Measurements from ENCODE around the gene IL16.

Gene IL16

GRCh38 chr15:81282606-81282895 is 85.9 kb downstream of the IL16 start:
- Histone ChIP-seq H3K27me3 (replicated peaks in 2 of 5; ENCODE audit: control insufficient read depth in 4 of 5, insufficient read depth in 5 of 5, low read length in 4 of 5) (no peaks in the 10 kb centered on the region), H3K9me3 (ENCODE audit: control extremely low read depth in 1 of 5, control insufficient read depth in 4 of 5, insufficient read depth in 2 of 5, low read depth in 1 of 5, low read length in 4 of 5) (peaks cover 0 to 7% (median 0%) of the 10 kb centered on the region in 5 experiments), H3K27ac (ENCODE audit: insufficient read depth in 1 of 2, low read depth in 1 of 2, low read length in 2 of 2, poor library complexity in 1 of 2, severe bottlenecking in 2 of 2) (no peak overlapping the region), H3K4me3 (ENCODE audit: control insufficient read depth in 1 of 7, extremely low read depth in 1 of 7, insufficient read depth in 4 of 7, low read depth in 2 of 7, low read length in 6 of 7) (no peak overlapping the region), H3K4me1 (ENCODE audit: control extremely low read depth in 1 of 4, control insufficient read depth in 4 of 4, insufficient read depth in 4 of 4, low read length in 3 of 4) (peaks cover 27 to 35% (median 32%) of the 10 kb centered on the region in 4 experiments), H3K36me3 (ENCODE audit: control insufficient read depth in 4 of 4, insufficient read depth in 4 of 4, low read length in 3 of 4) (no peaks in the 10 kb centered on the region)
- DNase-seq: no peak
- ChIA-PET POLR2A (no interaction called here), CTCF (interaction anchor here (0.8 to 2.5 kb wide), 4 partner anchors 8 to 50 kb away, joined by 3 to 11 read pairs (median 4); no protein-coding TSS in a partner anchor)
- 100% methylated on average over 6 of the region's 18 CpGs for WGBS (ENCODE audit: insufficient coverage)

DNA sequence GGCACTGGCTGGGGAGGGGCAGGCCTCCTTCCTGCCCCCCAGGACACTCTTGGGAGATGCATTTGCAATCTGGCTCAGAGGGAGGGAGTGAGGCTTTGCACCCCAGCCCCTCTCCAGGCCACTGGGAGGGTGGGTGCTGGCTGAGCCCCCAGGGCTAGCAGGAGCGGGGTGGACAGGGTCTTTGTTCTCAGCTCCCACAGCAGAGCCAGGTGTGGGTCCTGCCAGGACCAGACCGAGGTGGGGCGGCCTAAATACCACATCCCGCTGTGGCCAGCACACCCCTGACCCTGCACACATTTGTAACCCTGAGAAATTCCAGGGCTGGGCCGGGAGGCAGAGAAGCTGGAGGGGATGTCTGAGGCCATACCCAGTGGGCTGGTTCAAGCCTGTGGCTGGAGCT is 86.2 kb downstream of the IL16 start:
- ChIA-PET CTCF (interaction anchor here (1.1 to 2.5 kb wide), 5 partner anchors 8 to 54 kb away, joined by 3 to 11 read pairs (median 3); no protein-coding TSS in a partner anchor), POLR2A (no interaction called here)
- Histone ChIP-seq H3K36me3 (ENCODE audit: control insufficient read depth in 4 of 4, insufficient read depth in 4 of 4, low read length in 3 of 4) (no peaks in the 10 kb centered on the region), H3K27ac (ENCODE audit: insufficient read depth in 1 of 2, low read depth in 1 of 2, low read length in 2 of 2, poor library complexity in 1 of 2, severe bottlenecking in 2 of 2) (no peak overlapping the region), H3K4me3 (ENCODE audit: control insufficient read depth in 1 of 7, extremely low read depth in 1 of 7, insufficient read depth in 4 of 7, low read depth in 2 of 7, low read length in 6 of 7) (no peak overlapping the region), H3K9me3 (ENCODE audit: control extremely low read depth in 1 of 5, control insufficient read depth in 4 of 5, insufficient read depth in 2 of 5, low read depth in 1 of 5, low read length in 4 of 5) (peaks cover 0 to 5% (median 0%) of the 10 kb centered on the region in 5 experiments), H3K27me3 (replicated peaks in 2 of 5; ENCODE audit: control insufficient read depth in 4 of 5, insufficient read depth in 5 of 5, low read length in 4 of 5) (no peaks in the 10 kb centered on the region), H3K4me1 (ENCODE audit: control extremely low read depth in 1 of 4, control insufficient read depth in 4 of 4, insufficient read depth in 4 of 4, low read length in 3 of 4) (peaks cover 31 to 39% (median 34%) of the 10 kb centered on the region in 4 experiments)
- DNase-seq: no peak
- 95% methylated on average over 3 of the region's 5 CpGs for WGBS (ENCODE audit: insufficient coverage)

DNA sequence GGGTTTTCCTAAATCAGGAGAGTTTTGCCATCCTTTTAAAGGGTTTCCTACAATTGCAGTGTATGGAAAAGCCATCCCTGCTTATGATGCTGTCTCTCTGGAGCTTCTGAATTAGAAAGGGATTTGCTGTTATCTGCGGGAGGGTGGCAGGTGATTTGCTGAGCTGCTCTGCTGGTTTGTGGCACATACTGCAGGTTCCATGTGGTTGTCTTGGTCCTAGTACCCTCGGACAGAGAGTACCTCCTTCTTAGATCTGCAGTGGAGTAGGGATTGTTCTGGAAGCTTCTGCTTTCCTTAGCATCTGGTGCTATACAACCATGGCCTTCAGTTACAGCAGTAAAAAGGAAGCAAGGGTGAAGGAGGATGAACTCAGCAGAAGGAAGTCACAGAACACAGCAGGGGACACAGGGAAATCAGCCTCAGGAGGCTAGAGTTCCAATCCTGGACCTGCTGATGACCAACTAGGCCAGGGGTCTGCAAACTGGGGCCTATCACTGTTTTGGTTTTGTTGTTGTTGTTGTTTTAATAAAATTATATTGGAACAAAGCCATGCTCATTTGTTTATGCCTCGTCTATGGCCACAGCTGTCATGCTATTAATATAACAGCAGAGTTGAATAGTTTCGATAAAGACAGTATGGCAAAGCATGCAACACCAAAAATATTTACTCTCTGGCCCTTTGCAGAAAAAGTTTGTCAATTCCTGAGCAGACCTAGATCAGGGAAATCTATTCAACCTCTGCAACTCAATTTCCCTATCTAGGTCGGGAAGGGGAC is 87.8 kb downstream of the IL16 start:
- DNase-seq: peak in 1 of 3 donors; percentile 52
- POLR2A ChIA-PET: no interaction called here

GRCh38 chr15:81285461-81285860 is 88.8 kb downstream of the IL16 start:
- POLR2A ChIA-PET: no interaction called here

More for the DNA sequence above, 87.8 kb downstream of the IL16 start:
- no peak overlapping the region for H3K27ac ChIP-seq (ENCODE audit: insufficient read depth in 1 of 2, low read depth in 1 of 2, low read length in 2 of 2, poor library complexity in 1 of 2, severe bottlenecking in 2 of 2)
- no peaks in the 10 kb centered on the region for H3K36me3 ChIP-seq (ENCODE audit: control insufficient read depth in 4 of 4, insufficient read depth in 4 of 4, low read length in 3 of 4)
- H3K4me1 ChIP-seq (ENCODE audit: control extremely low read depth in 1 of 4, control insufficient read depth in 4 of 4, insufficient read depth in 4 of 4, low read length in 3 of 4): peaks cover 34 to 44% (median 38%) of the 10 kb centered on the region in 4 experiments
- H3K9me3 ChIP-seq (ENCODE audit: control extremely low read depth in 1 of 5, control insufficient read depth in 4 of 5, insufficient read depth in 2 of 5, low read depth in 1 of 5, low read length in 4 of 5): no peaks in the 10 kb centered on the region
- 76% methylated on average over 5 of the region's 5 CpGs for WGBS (ENCODE audit: insufficient coverage)
- CTCF ChIA-PET: interaction anchor here (0.6 to 2.5 kb wide), 4 partner anchors 9 to 71 kb away, joined by 3 to 11 read pairs (median 4); no protein-coding TSS in a partner anchor
- H3K4me3 ChIP-seq (ENCODE audit: control insufficient read depth in 1 of 7, extremely low read depth in 1 of 7, insufficient read depth in 4 of 7, low read depth in 2 of 7, low read length in 6 of 7): no peak overlapping the region
- H3K27me3 ChIP-seq (replicated peaks in 2 of 5; ENCODE audit: control insufficient read depth in 4 of 5, insufficient read depth in 5 of 5, low read length in 4 of 5): no peaks in the 10 kb centered on the region

GRCh38 chr15:81286621-81287121 is 90.0 kb downstream of the IL16 start:
- peak in 2 of 3 donors; percentile 74 to 81 for DNase-seq
- no peaks in the 10 kb centered on the region for H3K36me3 ChIP-seq (ENCODE audit: control insufficient read depth in 4 of 4, insufficient read depth in 4 of 4, low read length in 3 of 4)
- no peaks in the 10 kb centered on the region for H3K9me3 ChIP-seq (ENCODE audit: control extremely low read depth in 1 of 5, control insufficient read depth in 4 of 5, insufficient read depth in 2 of 5, low read depth in 1 of 5, low read length in 4 of 5)
- no peaks in the 10 kb centered on the region for H3K27me3 ChIP-seq (replicated peaks in 2 of 5; ENCODE audit: control insufficient read depth in 4 of 5, insufficient read depth in 5 of 5, low read length in 4 of 5)
- CTCF ChIA-PET: interaction anchor here (0.7 to 2.1 kb wide), 9 partner anchors 10 to 115 kb away, joined by 3 to 15 read pairs (median 4); no protein-coding TSS in a partner anchor
- 0% methylated on average over 2 of the region's 2 CpGs for WGBS (ENCODE audit: insufficient coverage)
- POLR2A ChIA-PET: interaction anchor here (1.8 kb wide), 1 partner anchor 36 kb away, joined by 4 read pairs; no protein-coding TSS in a partner anchor
- H3K4me1 ChIP-seq (ENCODE audit: control extremely low read depth in 1 of 4, control insufficient read depth in 4 of 4, insufficient read depth in 4 of 4, low read length in 3 of 4): peaks cover 37 to 51% (median 45%) of the 10 kb centered on the region in 4 experiments
- H3K27ac ChIP-seq (ENCODE audit: insufficient read depth in 1 of 2, low read depth in 1 of 2, low read length in 2 of 2, poor library complexity in 1 of 2, severe bottlenecking in 2 of 2): peak overlapping the region in 1 of 2 experiments; percentile 56
- peak overlapping the region in 3 of 7 experiments; percentile 14 to 51 (median 23) for H3K4me3 ChIP-seq (ENCODE audit: control insufficient read depth in 1 of 7, extremely low read depth in 1 of 7, insufficient read depth in 4 of 7, low read depth in 2 of 7, low read length in 6 of 7)

More at GRCh38 chr15:81285461-81285860, 88.8 kb downstream of the IL16 start:
- Histone ChIP-seq H3K27me3 (replicated peaks in 2 of 5; ENCODE audit: control insufficient read depth in 4 of 5, insufficient read depth in 5 of 5, low read length in 4 of 5) (no peaks in the 10 kb centered on the region), H3K27ac (ENCODE audit: insufficient read depth in 1 of 2, low read depth in 1 of 2, low read length in 2 of 2, poor library complexity in 1 of 2, severe bottlenecking in 2 of 2) (no peak overlapping the region), H3K4me1 (ENCODE audit: control extremely low read depth in 1 of 4, control insufficient read depth in 4 of 4, insufficient read depth in 4 of 4, low read length in 3 of 4) (peaks cover 34 to 44% (median 38%) of the 10 kb centered on the region in 4 experiments), H3K4me3 (ENCODE audit: control insufficient read depth in 1 of 7, extremely low read depth in 1 of 7, insufficient read depth in 4 of 7, low read depth in 2 of 7, low read length in 6 of 7) (no peak overlapping the region), H3K9me3 (ENCODE audit: control extremely low read depth in 1 of 5, control insufficient read depth in 4 of 5, insufficient read depth in 2 of 5, low read depth in 1 of 5, low read length in 4 of 5) (no peaks in the 10 kb centered on the region), H3K36me3 (ENCODE audit: control insufficient read depth in 4 of 4, insufficient read depth in 4 of 4, low read length in 3 of 4) (no peaks in the 10 kb centered on the region)
- WGBS (ENCODE audit: insufficient coverage): 87% methylated on average over 2 of the region's 6 CpGs
- no peak for DNase-seq
- CTCF ChIA-PET: interaction anchor here (1.2 to 2.1 kb wide), 3 partner anchors 10 to 116 kb away, joined by 3 to 15 read pairs (median 9); no protein-coding TSS in a partner anchor

- DNase-seq: no peak
- CTCF ChIA-PET: interaction anchor here (1.0 to 1.9 kb wide), 4 partner anchors 11 to 23 kb away, joined by 4 to 8 read pairs (median 4); no protein-coding TSS in a partner anchor
- H3K9me3 ChIP-seq (ENCODE audit: control extremely low read depth in 1 of 5, control insufficient read depth in 4 of 5, insufficient read depth in 2 of 5, low read depth in 1 of 5, low read length in 4 of 5): no peaks in the 10 kb centered on the region
- H3K27me3 ChIP-seq (replicated peaks in 2 of 5; ENCODE audit: control insufficient read depth in 4 of 5, insufficient read depth in 5 of 5, low read length in 4 of 5): no peaks in the 10 kb centered on the region
- no peak overlapping the region for H3K4me3 ChIP-seq (ENCODE audit: control insufficient read depth in 1 of 7, extremely low read depth in 1 of 7, insufficient read depth in 4 of 7, low read depth in 2 of 7, low read length in 6 of 7)
- WGBS (ENCODE audit: insufficient coverage): 83% methylated on average over 2 of the region's 3 CpGs
- peaks cover 40 to 65% (median 59%) of the 10 kb centered on the region in 4 experiments for H3K4me1 ChIP-seq (ENCODE audit: control extremely low read depth in 1 of 4, control insufficient read depth in 4 of 4, insufficient read depth in 4 of 4, low read length in 3 of 4)
- no peak overlapping the region for H3K27ac ChIP-seq (ENCODE audit: insufficient read depth in 1 of 2, low read depth in 1 of 2, low read length in 2 of 2, poor library complexity in 1 of 2, severe bottlenecking in 2 of 2)
- POLR2A ChIA-PET: interaction anchor here (1.8 kb wide), 1 partner anchor 35 kb away, joined by 4 read pairs; no protein-coding TSS in a partner anchor
- no peaks in the 10 kb centered on the region for H3K36me3 ChIP-seq (ENCODE audit: control insufficient read depth in 4 of 4, insufficient read depth in 4 of 4, low read length in 3 of 4)
Observed at GRCh38 chr15:81288040-81288439, 91.4 kb downstream of the IL16 start.

- 59% methylated on average over 7 of the region's 8 CpGs for WGBS (ENCODE audit: insufficient coverage)
Observed at GRCh38 chr15:81288616-81289015, 91.9 kb downstream of the IL16 start.

More at GRCh38 chr15:81288616-81289015, 91.9 kb downstream of the IL16 start:
- Histone ChIP-seq H3K4me1 (ENCODE audit: control extremely low read depth in 1 of 4, control insufficient read depth in 4 of 4, insufficient read depth in 4 of 4, low read length in 3 of 4) (peaks cover 42 to 70% (median 65%) of the 10 kb centered on the region in 4 experiments), H3K36me3 (ENCODE audit: control insufficient read depth in 4 of 4, insufficient read depth in 4 of 4, low read length in 3 of 4) (no peaks in the 10 kb centered on the region), H3K4me3 (ENCODE audit: control insufficient read depth in 1 of 7, extremely low read depth in 1 of 7, insufficient read depth in 4 of 7, low read depth in 2 of 7, low read length in 6 of 7) (no peak overlapping the region), H3K27me3 (replicated peaks in 2 of 5; ENCODE audit: control insufficient read depth in 4 of 5, insufficient read depth in 5 of 5, low read length in 4 of 5) (no peaks in the 10 kb centered on the region), H3K27ac (ENCODE audit: insufficient read depth in 1 of 2, low read depth in 1 of 2, low read length in 2 of 2, poor library complexity in 1 of 2, severe bottlenecking in 2 of 2) (no peak overlapping the region), H3K9me3 (ENCODE audit: control extremely low read depth in 1 of 5, control insufficient read depth in 4 of 5, insufficient read depth in 2 of 5, low read depth in 1 of 5, low read length in 4 of 5) (no peaks in the 10 kb centered on the region)
- DNase-seq: no peak
- POLR2A ChIA-PET: no interaction called here
- CTCF ChIA-PET: interaction anchor here (1.0 kb wide), 1 partner anchor 9 kb away, joined by 3 read pairs; no protein-coding TSS in a partner anchor

All from common myeloid progenitor, CD34-positive (primary cell).